Activated CD8-positive, alpha-beta memory T cell treated with anti-CD3 and anti-CD28 coated beads, Interleukin-2, amount 50 U/mL, for 4 hours (primary cell): ENCODE results near the gene LAMA2.

ENCODE experiments used
- DNase-seq: peaks from one replicate; pipeline ENCODE4 v3.0.0-alpha.2; 2020

Gene LAMA2

GRCh38 chr6:129280293-129280644 is 397.3 kb downstream of the LAMA2 start:
- DNase-seq, result no peak

- peak; percentile 16 for DNase-seq
These were observed 397.8 kb downstream of the LAMA2 start for GRCh38 chr6:129280749-129281148.

- DNase-seq, result no peak
These were observed 398.3 kb downstream of the LAMA2 start for GRCh38 chr6:129281168-129281796.

- DNase-seq, result no peak
These were observed 399.1 kb downstream of the LAMA2 start for GRCh38 chr6:129282019-129282418.

GRCh38 chr6:129284225-129284624 is 401.3 kb downstream of the LAMA2 start:
- no peak for DNase-seq

- no peak for DNase-seq
These were observed 404.6 kb downstream of the LAMA2 start for GRCh38 chr6:129287231-129288177.

- DNase-seq, result no peak
These were observed 406.5 kb downstream of the LAMA2 start for GRCh38 chr6:129289442-129289841.

GRCh38 chr6:129292836-129293235 is 409.9 kb downstream of the LAMA2 start:
- no peak for DNase-seq

GRCh38 chr6:129297592-129297991 is 414.7 kb downstream of the LAMA2 start:
- no peak for DNase-seq

- no peak for DNase-seq
These were observed 419.7 kb downstream of the LAMA2 start for GRCh38 chr6:129302671-129303070.

- DNase-seq, result no peak
These were observed 423.9 kb downstream of the LAMA2 start for GRCh38 chr6:129306826-129307225.

GRCh38 chr6:129307845-129308244 is 424.9 kb downstream of the LAMA2 start:
- DNase-seq, result no peak

GRCh38 chr6:129309154-129309553 is 426.2 kb downstream of the LAMA2 start:
- no peak for DNase-seq

GRCh38 chr6:129312880-129313279 is 429.9 kb downstream of the LAMA2 start:
- DNase-seq, result no peak

- no peak for DNase-seq
These were observed 431.6 kb downstream of the LAMA2 start for GRCh38 chr6:129314575-129314974.

- DNase-seq, result no peak
These were observed 435.2 kb downstream of the LAMA2 start for GRCh38 chr6:129317931-129318820.

- no peak for DNase-seq
These were observed 438.0 kb downstream of the LAMA2 start for GRCh38 chr6:129320892-129321291.

- DNase-seq, result no peak
These were observed 438.4 kb downstream of the LAMA2 start for GRCh38 chr6:129321303-129321702.

GRCh38 chr6:129324345-129324744 is 441.4 kb downstream of the LAMA2 start:
- no peak for DNase-seq

GRCh38 chr6:129329678-129330077 is 446.7 kb downstream of the LAMA2 start:
- DNase-seq, result no peak

- DNase-seq, result no peak
These were observed 448.7 kb downstream of the LAMA2 start for GRCh38 chr6:129331450-129332138.

- no peak for DNase-seq
These were observed 452.9 kb downstream of the LAMA2 start for GRCh38 chr6:129335792-129336191.

GRCh38 chr6:129338683-129339082 is 455.7 kb downstream of the LAMA2 start:
- no peak for DNase-seq
